ENCODE measurements around the gene GEMIN7.

GRCh38 chr19:45126654-45127053, 47.6 kb downstream of the GEMIN7 start:
- TF ChIP-seq, protein P1, sequence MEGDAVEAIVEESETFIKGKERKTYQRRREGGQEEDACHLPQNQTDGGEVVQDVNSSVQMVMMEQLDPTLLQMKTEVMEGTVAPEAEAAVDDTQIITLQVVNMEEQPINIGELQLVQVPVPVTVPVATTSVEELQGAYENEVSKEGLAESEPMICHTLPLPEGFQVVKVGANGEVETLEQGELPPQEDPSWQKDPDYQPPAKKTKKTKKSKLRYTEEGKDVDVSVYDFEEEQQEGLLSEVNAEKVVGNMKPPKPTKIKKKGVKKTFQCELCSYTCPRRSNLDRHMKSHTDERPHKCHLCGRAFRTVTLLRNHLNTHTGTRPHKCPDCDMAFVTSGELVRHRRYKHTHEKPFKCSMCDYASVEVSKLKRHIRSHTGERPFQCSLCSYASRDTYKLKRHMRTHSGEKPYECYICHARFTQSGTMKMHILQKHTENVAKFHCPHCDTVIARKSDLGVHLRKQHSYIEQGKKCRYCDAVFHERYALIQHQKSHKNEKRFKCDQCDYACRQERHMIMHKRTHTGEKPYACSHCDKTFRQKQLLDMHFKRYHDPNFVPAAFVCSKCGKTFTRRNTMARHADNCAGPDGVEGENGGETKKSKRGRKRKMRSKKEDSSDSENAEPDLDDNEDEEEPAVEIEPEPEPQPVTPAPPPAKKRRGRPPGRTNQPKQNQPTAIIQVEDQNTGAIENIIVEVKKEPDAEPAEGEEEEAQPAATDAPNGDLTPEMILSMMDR (conservative IDR thresholded peaks at IDR 0.05; ENCODE audit: low read depth in 2 of 2): no peak
- TF ChIP-seq POLR2AphosphoS5 (IDR thresholded peaks at IDR 0.05; ENCODE audit: low read depth): no peak
- no peak for TF ChIP-seq REST (IDR thresholded peaks at IDR 0.05; ENCODE audit: unreplicated experiment)
- no peak for TF ChIP-seq EZH2phosphoT487 (IDR thresholded peaks at IDR 0.05; ENCODE audit: unreplicated experiment)
- no peak for TF ChIP-seq EZH2 (IDR thresholded peaks at IDR 0.05; ENCODE audit: low read depth, unreplicated experiment)
- no peak for TF ChIP-seq JUNB (IDR thresholded peaks at IDR 0.05; ENCODE audit: unreplicated experiment)
- TF ChIP-seq STAT1 (IDR thresholded peaks at IDR 0.05; ENCODE audit: unreplicated experiment): no peak
- TF ChIP-seq, protein P2, sequence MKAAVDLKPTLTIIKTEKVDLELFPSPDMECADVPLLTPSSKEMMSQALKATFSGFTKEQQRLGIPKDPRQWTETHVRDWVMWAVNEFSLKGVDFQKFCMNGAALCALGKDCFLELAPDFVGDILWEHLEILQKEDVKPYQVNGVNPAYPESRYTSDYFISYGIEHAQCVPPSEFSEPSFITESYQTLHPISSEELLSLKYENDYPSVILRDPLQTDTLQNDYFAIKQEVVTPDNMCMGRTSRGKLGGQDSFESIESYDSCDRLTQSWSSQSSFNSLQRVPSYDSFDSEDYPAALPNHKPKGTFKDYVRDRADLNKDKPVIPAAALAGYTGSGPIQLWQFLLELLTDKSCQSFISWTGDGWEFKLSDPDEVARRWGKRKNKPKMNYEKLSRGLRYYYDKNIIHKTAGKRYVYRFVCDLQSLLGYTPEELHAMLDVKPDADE (IDR thresholded peaks at IDR 0.05): no peak
- TF ChIP-seq CREB1 (CRISPR knock-in tag; IDR thresholded peaks at IDR 0.05; ENCODE audit: low read depth): no peak

Data from GM23338 (cell line).